ENCODE results near the gene SND1.
"Not testable (repeated sequence)": the region's sequence is repeated elsewhere in the genome, so short reads cannot be mapped to it uniquely, and the experiment has no call there.

Gene SND1

GRCh38 chr7:127896659-127897058, 244.7 kb downstream of the SND1 start:
- DNase-seq = no peak

- DNase-seq = no peak
These were observed 245.9 kb downstream of the SND1 start for GRCh38 chr7:127897704-127898454.

- DNase-seq = no peak
These were observed 247.4 kb downstream of the SND1 start for GRCh38 chr7:127899411-127899810.

- no peak for DNase-seq
These were observed 248.1 kb downstream of the SND1 start for GRCh38 chr7:127900141-127900540.

- no peak for DNase-seq
These were observed 249.0 kb downstream of the SND1 start for GRCh38 chr7:127900732-127901685.

GRCh38 chr7:127901895-127902703, 250.1 kb downstream of the SND1 start:
- DNase-seq = no peak

GRCh38 chr7:127902753-127903152, 250.8 kb downstream of the SND1 start:
- DNase-seq = not testable (repeated sequence)

GRCh38 chr7:127903892-127904669, 252.1 kb downstream of the SND1 start:
- DNase-seq = no peak

GRCh38 chr7:127904670-127904985, 252.6 kb downstream of the SND1 start:
- DNase-seq = no peak

GRCh38 chr7:127905021-127905420, 253.0 kb downstream of the SND1 start:
- no peak for DNase-seq

- DNase-seq = peak; percentile 9
These were observed 253.7 kb downstream of the SND1 start for GRCh38 chr7:127905491-127906330.

- no peak for DNase-seq
These were observed 255.4 kb downstream of the SND1 start for GRCh38 chr7:127907110-127908040.

GRCh38 chr7:127908430-127909258, 256.6 kb downstream of the SND1 start:
- no peak for DNase-seq

GRCh38 chr7:127909424-127910152, 257.6 kb downstream of the SND1 start:
- no peak for DNase-seq

- DNase-seq = no peak
These were observed 258.7 kb downstream of the SND1 start for GRCh38 chr7:127910670-127911069.

GRCh38 chr7:127911968-127912511, 260.0 kb downstream of the SND1 start:
- no peak for DNase-seq

- no peak for DNase-seq
These were observed 260.9 kb downstream of the SND1 start for GRCh38 chr7:127912901-127913300.

GRCh38 chr7:127913686-127914085, 261.7 kb downstream of the SND1 start:
- DNase-seq = no peak

Data from activated gamma-delta T cell treated with Interleukin-2 at 50 U/mL for 16 hours (primary cell).